OCI-LY1 (cell line): ENCODE data around the gene PSKH1.

Source experiments
- H2AFZ ChIP-seq: fragments of 200-600 bp; sonication (generic), shearing (Covaris generic); 2 replicates; pipeline ENCODE4 v1.6.0; 2014; ENCODE audit warnings: antibody characterized with exemption, mild to moderate bottlenecking, low read length
- H3F3A ChIP-seq: fragments of 200-600 bp; sonication (generic), shearing (Covaris generic); 2 replicates; pipeline ENCODE4 v1.6.0; 2014; ENCODE audit warnings: mild to moderate bottlenecking, antibody characterized with exemption, low read length, moderate library complexity; ENCODE audit not compliant: insufficient read depth
- H3K27ac ChIP-seq: fragments of 200-600 bp; sonication (generic); 2 replicates; pipeline ENCODE4 v1.5.1; 2014; ENCODE audit warnings: low read length, mixed run types, mild to moderate bottlenecking, low read depth; ENCODE audit not compliant: poor library complexity, severe bottlenecking
- H3K27me3 ChIP-seq: fragments of 200-600 bp; sonication (generic); 2 replicates; pipeline ENCODE4 v1.6.0; 2014; ENCODE audit warnings: antibody characterized with exemption, mild to moderate bottlenecking, low read length, moderate library complexity; ENCODE audit not compliant: insufficient read depth
- H3K36me3 ChIP-seq: fragments of 200-600 bp; sonication (generic); 2 replicates; pipeline ENCODE4 v1.6.1; 2014; ENCODE audit warnings: mild to moderate bottlenecking, antibody characterized with exemption, low read length, moderate library complexity, mixed read lengths; ENCODE audit not compliant: insufficient read depth
- H3K4me1 ChIP-seq: fragments of 200-600 bp; sonication (generic); 2 replicates; pipeline ENCODE4 v1.5.1; 2014; ENCODE audit warnings: mild to moderate bottlenecking, low read length, moderate library complexity; ENCODE audit not compliant: insufficient read depth, severe bottlenecking
- H3K4me2 ChIP-seq: fragments of 200-600 bp; sonication (generic), shearing (Covaris generic); 2 replicates; pipeline ENCODE4 v1.6.1; 2014; ENCODE audit warnings: low read length
- H3K4me3 ChIP-seq: fragments of 200-600 bp; sonication (generic); 2 replicates; pipeline ENCODE4 v1.5.1; 2014; ENCODE audit warnings: low read length, low read depth, mild to moderate bottlenecking, mixed read lengths; ENCODE audit not compliant: poor library complexity, severe bottlenecking
- H3K79me2 ChIP-seq: fragments of 200-600 bp; shearing (Covaris generic); 2 replicates; pipeline ENCODE4 v1.6.1; 2016; ENCODE audit warnings: mixed run types, low read length, mixed read lengths; ENCODE audit not compliant: insufficient read depth
- H3K9ac ChIP-seq: fragments of 200-600 bp; sonication (generic), shearing (Covaris generic); 2 replicates; pipeline ENCODE4 v1.6.1; 2014; ENCODE audit warnings: mild to moderate bottlenecking, low read length, mixed read lengths
- H3K9me2 ChIP-seq: fragments of 200-600 bp; sonication (generic), shearing (Covaris generic); 2 replicates; pipeline ENCODE4 v1.6.1; 2014; ENCODE audit warnings: low read depth, mild to moderate bottlenecking, low read length, mixed read lengths
- H3K9me3 ChIP-seq: fragments of 200-600 bp; shearing (Covaris generic); 2 replicates; pipeline ENCODE4 v1.6.1; 2014; ENCODE audit warnings: low read length, mixed read lengths
- H4K20me1 ChIP-seq: fragments of 200-600 bp; sonication (generic), shearing (Covaris generic); 2 replicates; pipeline ENCODE4 v1.6.0; 2016; ENCODE audit warnings: mild to moderate bottlenecking, low read length; ENCODE audit not compliant: insufficient read depth
- CTCF ChIP-seq: fragments of 200-600 bp; sonication (generic), shearing (Covaris generic); IDR thresholded peaks from 2 replicates; pipeline ENCODE4 v1.5.1; 2017; ENCODE audit warnings: mild to moderate bottlenecking, antibody characterized with exemption, low read length, moderate library complexity, mixed read lengths
- EZH2 ChIP-seq: fragments of 200-600 bp; sonication (generic), shearing (Covaris generic); IDR thresholded peaks from 2 replicates; pipeline ENCODE4 v1.8.0; 2017; ENCODE audit warnings: borderline replicate concordance, mixed run types, mild to moderate bottlenecking, antibody characterized with exemption, low read length, moderate library complexity, mixed read lengths

The PSKH1 gene

GRCh38 chr16:67967958-67968399 is 74.9 kb downstream of the PSKH1 start:
- Histone ChIP-seq H3K27me3 (no peaks in the 10 kb centered on the region), H3F3A (no peaks in the 10 kb centered on the region), H3K9me3 (no peaks in the 10 kb centered on the region), H3K4me3 (peak overlapping the region; percentile 72), H4K20me1 (no peaks in the 10 kb centered on the region), H3K9ac (peak overlapping the region; percentile 61), H3K36me3 (no peaks in the 10 kb centered on the region), H3K4me1 (peaks cover 33% of the 10 kb centered on the region), H3K27ac (no peak overlapping the region), H3K79me2 (no peaks in the 10 kb centered on the region), H3K4me2 (peak overlapping the region; percentile 81), H2AFZ (no peak overlapping the region), H3K9me2 (no peaks in the 10 kb centered on the region)
- no peak for TF ChIP-seq CTCF
- no peak for TF ChIP-seq EZH2

DNA sequence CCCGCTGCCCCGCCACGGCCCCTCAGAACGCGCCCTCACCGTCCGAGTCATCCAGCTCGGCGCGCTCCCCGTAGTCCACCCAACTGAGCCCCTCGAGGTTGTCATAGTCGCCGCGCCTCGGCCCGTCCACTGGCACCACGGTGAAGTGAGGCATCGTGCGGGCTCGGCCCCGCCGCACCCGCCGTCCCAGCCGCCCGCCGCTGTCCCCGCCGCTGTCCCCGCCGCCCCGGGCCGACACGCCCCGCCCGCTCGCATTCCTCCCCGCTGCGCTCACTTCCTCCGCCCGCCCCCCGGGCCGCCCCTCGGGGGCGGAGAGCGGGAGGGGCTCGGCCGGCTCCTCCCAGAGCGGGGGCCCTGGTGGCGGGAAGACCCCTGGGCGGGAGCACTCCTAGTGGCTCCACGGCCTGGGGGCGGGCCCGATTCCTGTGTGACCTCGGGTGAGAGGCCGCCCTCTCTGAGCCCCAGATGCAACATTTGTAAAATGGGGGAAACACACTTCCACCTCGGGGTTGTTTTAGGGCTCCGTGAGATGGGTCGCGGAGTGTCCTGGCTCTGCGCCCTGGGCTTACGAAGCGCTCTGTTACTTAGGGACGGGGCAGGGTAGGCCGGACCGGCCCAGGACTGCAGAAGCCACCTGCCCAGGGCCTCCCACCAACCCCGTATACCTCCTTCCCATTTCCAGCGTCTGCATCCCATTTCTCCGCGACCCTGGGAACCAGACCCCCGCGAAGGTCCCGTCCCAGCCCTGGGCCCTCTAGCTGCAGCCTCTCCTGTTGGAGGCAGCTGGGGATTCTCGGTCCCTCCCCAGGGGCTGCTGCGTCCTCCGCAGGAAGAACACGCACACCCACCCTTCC is 75.6 kb downstream of the PSKH1 start, which contains the start of gene SLC12A4:
SLC12A4 (minus strand) TSS at position 238 of the 854 bp plus-strand sequence; CDS start at position 154, 84 bp downstream.
- Histone ChIP-seq H3K27ac (no peak within 1 kb of the TSS), H3K9me2 (no peaks in the 10 kb centered on the region), H3K4me1 (peaks cover 33% of the 10 kb centered on the region)

More for the DNA sequence above, 75.6 kb downstream of the PSKH1 start, which contains the start of gene SLC12A4:
- Histone ChIP-seq H4K20me1 (no peaks in the 10 kb centered on the region), H3K36me3 (no peaks in the 10 kb centered on the region), H2AFZ (no peak within 1 kb of the TSS), H3K79me2 (no peaks in the 10 kb centered on the region), H3K27me3 (no peaks in the 10 kb centered on the region), H3F3A (no peaks in the 10 kb centered on the region), H3K4me2 (peak within 1 kb of the TSS; percentile 81), H3K9ac (peak within 1 kb of the TSS; percentile 63), H3K9me3 (no peaks in the 10 kb centered on the region), H3K4me3 (peak within 1 kb of the TSS; percentile 72)
- TF ChIP-seq CTCF (no peak), EZH2 (no peak)
